HCEC 1CT (cell line): ENCODE measurements around the gene THADA.
A peak's percentile ranks its signal among the peaks of the same experiment; 100 is the strongest.

Experiments used
- DNase-seq: peaks from one replicate; pipeline ENCODE4 v3.0.0-alpha.2; 2017

Gene THADA

GRCh38 chr2:43269074-43269572 lies 326.7 kb downstream of the THADA start:
- peak; percentile 100 for DNase-seq

DNA sequence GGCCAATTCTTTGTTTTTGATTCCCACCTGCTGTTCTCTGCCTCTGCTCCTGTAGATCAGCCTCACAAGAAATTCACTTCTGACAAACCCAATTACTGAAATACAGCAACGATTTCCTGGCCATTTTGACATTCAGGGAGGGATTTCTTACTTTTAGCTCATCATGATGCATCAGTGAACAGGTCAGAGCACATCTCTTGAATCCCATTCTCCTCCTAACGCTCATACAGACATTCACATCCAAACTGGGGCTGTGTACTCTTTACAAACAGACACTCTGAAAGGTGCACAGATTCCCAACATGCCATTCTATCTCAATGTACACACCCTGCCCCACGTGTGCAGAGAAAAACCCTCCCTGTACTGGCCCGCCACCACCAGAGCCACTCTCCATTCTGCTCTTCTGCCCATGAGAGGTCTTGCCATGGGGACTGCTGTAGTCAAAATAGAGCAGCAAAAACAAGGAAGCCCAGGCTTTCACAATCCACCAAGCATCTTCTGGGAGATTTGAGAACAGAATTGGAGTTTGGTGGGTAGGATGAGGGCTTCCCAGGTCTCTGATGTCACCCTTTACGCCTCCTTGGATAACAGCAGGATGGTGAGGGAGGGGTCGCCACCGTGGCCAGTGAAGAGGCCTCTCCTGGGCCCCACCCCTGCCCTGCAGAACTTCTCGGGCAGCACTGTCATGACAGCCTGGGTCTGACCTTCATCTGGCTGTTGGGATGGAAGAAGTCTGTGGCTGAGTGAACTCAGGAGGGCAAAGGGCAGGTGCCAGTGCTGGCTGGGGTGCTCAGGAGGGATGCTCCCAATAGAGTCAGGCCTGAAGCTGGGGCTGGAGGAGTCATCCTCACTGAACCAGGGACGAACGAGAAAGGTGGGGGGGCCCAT lies 327.5 kb downstream of the THADA start:
- no peak for DNase-seq

DNA sequence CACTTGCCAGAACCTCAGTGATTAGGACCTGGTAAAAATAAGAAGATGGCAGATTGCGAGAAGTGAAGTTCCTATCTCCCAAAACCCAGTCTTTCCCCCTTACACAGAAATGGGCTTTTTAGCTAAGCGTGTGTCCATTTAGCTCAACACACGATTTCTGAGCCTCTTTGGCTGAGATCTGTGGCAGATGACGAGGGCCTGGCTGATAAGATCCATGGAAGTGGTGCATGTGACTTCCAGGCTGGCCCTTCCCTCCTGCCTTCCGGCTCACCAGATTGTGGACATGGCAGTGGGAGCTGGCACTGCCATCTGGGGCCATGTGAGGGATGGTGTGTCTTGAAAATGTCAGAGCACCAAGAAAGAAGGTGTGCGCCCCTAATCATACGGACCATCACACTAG lies 328.5 kb downstream of the THADA start:
- no peak for DNase-seq

DNA sequence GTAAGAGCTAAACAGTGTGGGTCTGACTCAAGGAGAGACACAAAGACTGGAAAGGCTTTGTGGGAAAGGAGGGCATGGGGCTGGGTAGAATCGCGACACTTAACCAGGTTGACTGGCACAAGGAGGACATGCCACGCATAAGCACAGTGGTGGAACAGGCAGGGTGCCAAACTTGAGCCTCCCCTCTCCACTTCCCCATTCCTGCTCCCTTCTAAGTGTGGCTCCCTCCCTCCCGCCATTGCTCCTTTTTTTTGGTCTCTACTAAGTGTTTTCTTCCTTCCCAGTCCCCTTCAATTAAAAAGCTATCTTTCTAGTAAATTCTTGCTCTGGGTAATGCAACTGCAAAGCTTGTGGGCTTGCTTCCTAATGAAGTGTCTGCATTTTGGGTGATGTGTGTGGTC lies 329.1 kb downstream of the THADA start:
- no peak for DNase-seq

- no peak for DNase-seq
These were observed 330.4 kb downstream of the THADA start for GRCh38 chr2:43265421-43265820.

GRCh38 chr2:43265001-43265400 lies 330.8 kb downstream of the THADA start:
- no peak for DNase-seq

DNA sequence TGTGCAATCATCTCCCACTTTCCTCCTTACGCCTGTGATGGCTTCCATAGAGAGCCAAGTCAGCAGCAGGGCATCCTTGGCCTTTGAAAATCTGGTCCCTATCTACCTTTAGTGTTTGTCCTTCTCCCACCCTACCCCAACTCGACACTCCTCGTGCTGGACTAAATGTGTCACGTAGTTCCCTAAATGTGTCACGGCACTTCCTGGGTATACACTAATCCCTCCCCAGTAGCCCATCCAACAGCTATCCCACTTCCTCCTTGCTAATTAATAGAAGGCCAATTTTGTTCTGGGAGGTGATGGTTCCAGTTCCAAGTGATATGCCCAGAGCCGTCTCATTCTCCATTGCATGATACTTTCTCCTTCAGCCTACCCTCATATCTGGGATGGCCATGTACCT lies 332.9 kb downstream of the THADA start:
- no peak for DNase-seq

DNA sequence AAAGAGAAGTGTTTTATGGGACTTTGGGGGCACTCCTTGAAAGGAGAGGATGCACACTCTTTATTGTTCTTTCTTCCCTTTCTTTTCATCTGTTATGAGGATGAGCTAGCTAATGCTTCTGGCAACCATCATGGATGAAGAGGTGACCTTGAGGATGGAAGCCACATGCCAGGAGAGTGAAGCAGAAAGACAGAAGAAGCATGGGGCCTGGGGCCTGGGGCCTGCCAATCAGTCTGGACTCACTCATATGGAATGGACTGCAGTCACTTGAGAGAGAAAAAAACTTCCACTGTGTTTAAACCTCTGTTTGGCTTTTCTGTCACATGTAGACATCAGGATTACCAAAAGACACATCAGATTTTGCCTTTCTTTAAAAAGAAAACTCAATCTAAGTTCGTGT lies 333.6 kb downstream of the THADA start:
- DNase-seq, result no peak

DNA sequence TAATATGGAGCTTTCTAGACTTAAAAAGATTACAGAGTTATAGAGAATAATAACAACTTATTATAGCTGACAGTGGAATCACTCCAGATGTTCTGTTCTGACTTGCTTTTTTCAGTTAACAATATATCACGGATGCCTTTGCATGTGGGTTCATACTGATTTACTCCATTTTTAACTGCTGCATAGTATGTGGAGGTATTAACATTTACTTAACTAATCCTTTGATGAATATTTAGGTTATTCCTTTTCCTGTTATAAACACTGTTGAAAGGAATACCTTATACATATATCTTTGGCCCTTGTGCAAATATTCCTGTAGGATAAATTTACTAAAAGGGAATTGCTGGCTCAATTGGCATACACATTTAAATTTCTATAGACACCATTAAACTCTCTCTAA lies 336.3 kb downstream of the THADA start:
- DNase-seq, result no peak

- no peak for DNase-seq
These were observed 337.2 kb downstream of the THADA start for GRCh38 chr2:43258547-43259156.

DNA sequence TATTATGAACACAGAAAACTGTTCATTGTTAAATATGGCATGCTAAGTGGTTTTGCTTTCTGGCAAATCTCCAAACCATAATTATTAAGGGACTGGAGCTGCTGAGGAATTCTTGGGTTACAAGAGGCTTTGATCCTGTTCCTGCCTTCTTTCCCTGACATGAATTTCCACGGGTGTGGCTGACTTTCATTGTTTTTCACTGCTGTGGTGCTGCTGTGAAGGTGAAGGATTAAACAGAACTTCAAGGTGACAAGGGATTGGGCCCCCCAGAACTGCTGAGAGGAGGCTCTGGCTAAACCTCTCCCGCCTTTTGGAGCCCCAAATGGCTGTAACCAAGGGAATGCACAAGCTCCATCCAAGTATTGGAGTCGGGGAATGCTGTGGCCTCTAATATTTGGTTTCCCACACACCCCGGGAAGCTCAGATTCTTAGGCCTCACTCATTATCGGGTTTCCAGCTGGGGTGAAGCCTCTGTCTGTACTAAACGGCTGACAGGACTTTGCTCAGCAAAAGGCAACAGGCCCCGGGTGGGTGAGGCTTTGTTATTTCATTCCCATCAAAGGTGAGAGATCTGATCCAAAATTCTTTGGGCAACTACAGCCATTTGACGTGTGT lies 340.4 kb downstream of the THADA start:
- DNase-seq, result no peak

GRCh38 chr2:43254331-43254730 lies 341.5 kb downstream of the THADA start:
- no peak for DNase-seq

GRCh38 chr2:43251171-43251731 lies 344.6 kb downstream of the THADA start:
- DNase-seq, result peak; percentile 56

GRCh38 chr2:43250015-43250414 lies 345.8 kb downstream of the THADA start:
- DNase-seq, result no peak

GRCh38 chr2:43248621-43249020 lies 347.2 kb downstream of the THADA start:
- DNase-seq, result no peak

- no peak for DNase-seq
These were observed 349.2 kb downstream of the THADA start for GRCh38 chr2:43246641-43247040.

- no peak for DNase-seq
These were observed 354.3 kb downstream of the THADA start for GRCh38 chr2:43241558-43241957.

DNA sequence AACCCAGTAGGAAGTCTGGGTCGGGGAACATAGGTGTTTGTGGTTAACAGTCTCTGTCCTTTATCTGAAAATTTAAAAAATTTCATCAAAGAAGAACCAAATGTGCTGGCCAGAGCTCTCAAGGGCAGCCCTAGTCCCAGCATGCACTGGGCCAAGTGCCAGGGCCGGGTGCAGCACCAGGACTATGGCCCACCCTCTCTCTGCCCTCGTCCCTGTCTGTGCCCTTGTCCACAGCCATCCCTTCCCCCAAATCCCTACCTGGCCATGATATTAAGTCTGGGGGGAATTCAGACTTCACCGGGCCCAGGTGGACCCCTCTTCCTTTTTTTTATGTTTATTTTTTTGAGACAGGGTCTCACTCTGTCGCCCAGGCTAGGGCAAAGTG lies 355.1 kb downstream of the THADA start:
- no peak for DNase-seq

GRCh38 chr2:43239981-43240765 lies 355.7 kb downstream of the THADA start:
- DNase-seq, result no peak

- no peak for DNase-seq
These were observed 357.0 kb downstream of the THADA start for GRCh38 chr2:43238813-43239212.

- peak; percentile 35 for DNase-seq
These were observed 357.7 kb downstream of the THADA start for GRCh38 chr2:43238176-43238575.
